Colonic mucosa (tissue), 4 donors: ENCODE data around the gene ANKS1B. TPM values are rescaled to one million over a fixed set of nuclear protein-coding genes. Genes with fewer than 3 reads are reported as not detected.

Source experiments
- DNase-seq: peaks from one replicate; pipeline ENCODE4 v3.0.0-alpha.2; 2020
- H3K27ac ChIP-seq: fragments of 200-600 bp; one replicate; pipeline ENCODE4 v1.8.0; 2021
- H3K27me3 ChIP-seq: fragments of 200-600 bp; one replicate; pipeline ENCODE4 v1.8.0; 2021
- H3K36me3 ChIP-seq: fragments of 200-600 bp; one replicate; pipeline ENCODE4 v1.8.0; 2021
- H3K4me1 ChIP-seq: fragments of 200-600 bp; one replicate; pipeline ENCODE4 v1.8.0; 2021; ENCODE audit warnings: mild to moderate bottlenecking
- H3K4me3 ChIP-seq: fragments of 200-600 bp; one replicate; pipeline ENCODE4 v1.8.0; 2021
- H3K9ac ChIP-seq, 2 donors: one replicate each; pipeline ENCODE4 v1.7.0; 2013; ENCODE audit warnings: control low read depth in 2 of 2, low read depth in 2 of 2, low read length in 2 of 2
- H3K9me3 ChIP-seq: fragments of 200-600 bp; one replicate; pipeline ENCODE4 v1.8.0; 2021
- intact Hi-C: fragments of 100-400 bp; cut with DNase I; formaldehyde crosslinking; loops from one replicate; pipeline ENCODE4 v1.14.1; 2022
- total RNA-seq, 2 donors: library from RNA; stranded (reverse); fragmentation: NEBNext Ultra II Directional in 1 of 2; extraction: Animal tissue kit (Norgen Biotek cat#: 25700) in 1 of 2; gene quantifications; one replicate each; pipeline ENCODE4 v1.2.1, GENCODE V29; 2021
- TF ChIP-seq, protein P1 (sequence below): fragments of 200-600 bp; IDR thresholded peaks from one replicate; pipeline ENCODE4 v1.8.0; 2022; ENCODE audit warnings: antibody characterized with exemption, mild to moderate bottlenecking
- donor health status: healthy.
- donor health status: DM: no; HTN: no; CAD: no.
- donor health status: DM: no; HTN: no; CAD: no.

Gene ANKS1B
- total RNA-seq, 2 donors from 2014 or later: 1.7 to 3.3 TPM

DNA sequence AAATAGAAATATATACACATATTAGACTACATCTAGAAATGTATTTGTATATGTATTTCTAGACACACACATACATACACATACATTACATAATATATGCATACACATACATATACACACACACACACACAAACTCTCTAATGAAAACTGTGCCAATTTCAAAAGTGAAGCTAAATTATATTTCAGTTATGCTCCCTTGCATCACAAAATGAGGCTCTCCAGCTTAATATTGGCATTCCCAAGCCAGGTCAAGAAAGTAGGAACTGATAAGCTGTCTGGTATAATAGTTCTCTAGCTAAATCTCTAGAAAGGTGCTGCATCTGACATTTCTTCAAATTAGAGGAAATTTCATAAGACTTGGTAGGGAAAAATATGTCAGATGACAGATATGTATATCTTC, 280.3 kb downstream of the ANKS1B start:
- H3K27ac ChIP-seq: no peak overlapping the region
- no peaks in the 10 kb centered on the region for H3K9me3 ChIP-seq
- TF ChIP-seq, protein P1, sequence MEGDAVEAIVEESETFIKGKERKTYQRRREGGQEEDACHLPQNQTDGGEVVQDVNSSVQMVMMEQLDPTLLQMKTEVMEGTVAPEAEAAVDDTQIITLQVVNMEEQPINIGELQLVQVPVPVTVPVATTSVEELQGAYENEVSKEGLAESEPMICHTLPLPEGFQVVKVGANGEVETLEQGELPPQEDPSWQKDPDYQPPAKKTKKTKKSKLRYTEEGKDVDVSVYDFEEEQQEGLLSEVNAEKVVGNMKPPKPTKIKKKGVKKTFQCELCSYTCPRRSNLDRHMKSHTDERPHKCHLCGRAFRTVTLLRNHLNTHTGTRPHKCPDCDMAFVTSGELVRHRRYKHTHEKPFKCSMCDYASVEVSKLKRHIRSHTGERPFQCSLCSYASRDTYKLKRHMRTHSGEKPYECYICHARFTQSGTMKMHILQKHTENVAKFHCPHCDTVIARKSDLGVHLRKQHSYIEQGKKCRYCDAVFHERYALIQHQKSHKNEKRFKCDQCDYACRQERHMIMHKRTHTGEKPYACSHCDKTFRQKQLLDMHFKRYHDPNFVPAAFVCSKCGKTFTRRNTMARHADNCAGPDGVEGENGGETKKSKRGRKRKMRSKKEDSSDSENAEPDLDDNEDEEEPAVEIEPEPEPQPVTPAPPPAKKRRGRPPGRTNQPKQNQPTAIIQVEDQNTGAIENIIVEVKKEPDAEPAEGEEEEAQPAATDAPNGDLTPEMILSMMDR: no peak
- H3K4me1 ChIP-seq: no peaks in the 10 kb centered on the region
- no peak for DNase-seq
- no peak overlapping the region for H3K4me3 ChIP-seq
- H3K27me3 ChIP-seq: no peaks in the 10 kb centered on the region
- no peak overlapping the region for H3K9ac ChIP-seq
- H3K36me3 ChIP-seq: no peaks in the 10 kb centered on the region
- intact Hi-C loops: no loop called here

DNA sequence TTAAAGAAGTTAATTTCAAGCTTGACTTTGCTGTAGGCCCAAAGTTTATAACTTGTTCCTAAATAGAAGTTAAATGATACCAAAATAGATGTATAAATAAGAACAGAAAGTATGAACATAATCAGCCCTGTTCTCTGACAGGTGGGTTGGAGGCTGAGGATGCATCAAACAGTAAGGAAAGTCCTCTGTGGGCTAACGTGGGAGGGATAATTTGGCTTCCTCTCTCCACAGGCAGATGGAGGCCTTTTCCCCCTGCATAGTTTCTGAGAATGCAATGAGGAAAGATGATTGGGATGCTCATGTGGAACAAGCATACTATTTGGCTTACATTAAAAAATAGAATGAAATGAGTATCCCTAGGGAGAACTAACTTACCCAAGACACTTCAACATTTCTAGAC, 280.7 kb downstream of the ANKS1B start:
- intact Hi-C loops: no loop called here

GRCh38 chr12:99700032-99700431, 284.7 kb downstream of the ANKS1B start:
- TF ChIP-seq, protein P1: no peak
- no peak for DNase-seq
- H3K36me3 ChIP-seq: no peaks in the 10 kb centered on the region
- H3K4me3 ChIP-seq: no peak overlapping the region
- no peaks in the 10 kb centered on the region for H3K4me1 ChIP-seq
- no peak overlapping the region for H3K27ac ChIP-seq
- no peak overlapping the region for H3K9ac ChIP-seq
- H3K9me3 ChIP-seq: no peaks in the 10 kb centered on the region
- intact Hi-C loops: no loop called here
- no peaks in the 10 kb centered on the region for H3K27me3 ChIP-seq

More for the DNA sequence above, 280.7 kb downstream of the ANKS1B start:
- H3K27ac ChIP-seq: no peak overlapping the region
- TF ChIP-seq, protein P1: no peak
- no peaks in the 10 kb centered on the region for H3K27me3 ChIP-seq
- no peak overlapping the region for H3K4me3 ChIP-seq
- no peaks in the 10 kb centered on the region for H3K4me1 ChIP-seq
- no peak overlapping the region for H3K9ac ChIP-seq
- no peaks in the 10 kb centered on the region for H3K9me3 ChIP-seq
- no peak for DNase-seq
- no peaks in the 10 kb centered on the region for H3K36me3 ChIP-seq

DNA sequence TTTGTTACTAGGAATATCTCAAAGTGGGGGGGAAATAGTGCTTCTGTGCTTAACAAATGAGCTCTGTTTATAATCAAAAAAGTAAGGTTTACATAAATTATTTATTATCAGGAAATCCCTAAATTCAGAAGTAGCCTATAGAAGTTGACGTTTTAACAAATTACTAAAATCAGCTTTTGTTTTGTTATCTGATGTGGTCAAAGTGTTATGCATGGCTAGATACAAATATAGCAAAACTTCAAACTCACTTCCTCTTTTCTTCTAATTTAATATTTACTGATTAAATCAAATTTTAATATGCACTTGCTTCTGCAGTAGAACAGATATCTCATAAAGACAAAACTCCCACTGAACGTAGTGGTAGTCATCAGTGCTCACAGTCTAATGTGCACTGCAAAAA, 289.7 kb downstream of the ANKS1B start:
- no peak overlapping the region for H3K4me3 ChIP-seq
- DNase-seq: no peak
- TF ChIP-seq, protein P1: no peak
- no peak overlapping the region for H3K27ac ChIP-seq
- intact Hi-C loops: no loop called here
- no peaks in the 10 kb centered on the region for H3K36me3 ChIP-seq
- no peak overlapping the region for H3K9ac ChIP-seq
- H3K4me1 ChIP-seq: no peaks in the 10 kb centered on the region
- no peaks in the 10 kb centered on the region for H3K27me3 ChIP-seq
- no peaks in the 10 kb centered on the region for H3K9me3 ChIP-seq

GRCh38 chr12:99686142-99686541, 298.6 kb downstream of the ANKS1B start:
- H3K9ac ChIP-seq: no peak overlapping the region
- H3K4me3 ChIP-seq: no peak overlapping the region
- H3K9me3 ChIP-seq: no peaks in the 10 kb centered on the region
- no peak overlapping the region for H3K27ac ChIP-seq
- H3K27me3 ChIP-seq: no peaks in the 10 kb centered on the region
- intact Hi-C loops: no loop called here
- no peaks in the 10 kb centered on the region for H3K4me1 ChIP-seq
- TF ChIP-seq, protein P1: no peak
- no peak for DNase-seq
- no peaks in the 10 kb centered on the region for H3K36me3 ChIP-seq

DNA sequence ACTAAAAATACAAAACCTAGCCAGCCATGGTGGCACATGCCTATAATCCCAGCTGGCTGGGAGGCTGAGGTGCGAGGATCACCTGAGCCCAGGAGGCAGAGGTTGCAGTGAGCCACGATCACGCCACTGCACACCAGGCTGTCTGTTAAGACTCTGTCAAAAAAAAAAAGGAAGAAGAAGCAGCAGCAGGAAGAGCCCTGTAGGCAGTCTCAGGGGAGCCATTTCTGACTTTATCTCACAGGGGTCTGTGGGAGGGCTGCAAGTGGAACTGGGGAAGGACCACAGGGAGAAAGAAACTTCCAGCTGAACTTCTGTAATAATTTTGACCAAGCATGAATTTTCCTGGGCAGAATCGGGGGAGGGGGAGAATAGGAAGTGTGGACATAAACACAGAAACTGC, 304.5 kb downstream of the ANKS1B start:
- Histone ChIP-seq H3K9me3 (no peaks in the 10 kb centered on the region), H3K27me3 (no peaks in the 10 kb centered on the region), H3K4me3 (no peak overlapping the region), H3K27ac (no peak overlapping the region), H3K9ac (no peak overlapping the region), H3K36me3 (no peaks in the 10 kb centered on the region), H3K4me1 (no peaks in the 10 kb centered on the region)
- TF ChIP-seq, protein P1: no peak
- intact Hi-C loops: no loop called here
- DNase-seq: no peak
